NCI-H1694 treated with DMSO at 0.1 percent for 48 hours (cell line): Measurements from ENCODE around the gene MAPK8.

Experiments used
- DNase-seq: peaks from one replicate; lab custom pipeline; 2025; lab: John Stamatoyannopoulos, UW

Gene MAPK8

DNA sequence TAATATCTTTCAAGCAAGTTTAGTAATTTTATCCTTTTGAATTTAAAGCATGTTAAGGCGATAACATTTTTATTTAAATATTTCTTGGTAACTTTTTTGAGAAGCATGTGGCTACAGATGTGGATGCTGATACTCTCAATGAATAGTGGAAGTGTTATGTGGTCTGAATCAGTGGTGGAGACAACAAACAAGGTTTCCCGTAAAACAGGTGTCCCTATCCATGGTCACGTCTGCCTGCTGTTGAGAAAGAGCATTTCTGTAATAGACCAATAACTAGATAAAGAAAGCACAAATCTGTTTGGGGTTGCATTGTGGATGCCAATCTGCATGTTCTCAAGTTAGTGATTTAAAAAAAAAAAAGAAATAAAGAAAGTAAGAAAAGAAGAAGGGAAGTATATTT is 13.9 kb upstream of the MAPK8 start:
- DNase-seq = no peak

DNA sequence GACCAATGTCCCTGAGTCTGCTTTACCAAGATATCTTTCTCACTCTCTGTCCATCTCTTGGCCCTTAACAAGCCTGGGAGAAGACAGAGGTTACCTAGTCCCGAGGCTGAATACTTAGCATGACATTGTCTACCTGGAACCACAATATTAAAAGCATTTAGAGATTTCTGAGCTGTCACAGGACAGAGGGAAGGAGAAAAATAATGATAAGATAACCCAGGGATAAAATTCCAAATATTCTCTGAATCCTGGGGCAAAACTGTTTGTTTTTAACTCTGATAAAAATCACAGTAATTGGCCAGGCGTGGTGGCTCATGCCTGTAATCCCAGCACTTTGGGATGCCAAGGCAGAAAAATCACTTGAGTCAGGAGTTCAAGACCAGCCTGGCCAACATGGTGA is 12.0 kb upstream of the MAPK8 start:
- no peak for DNase-seq

DNA sequence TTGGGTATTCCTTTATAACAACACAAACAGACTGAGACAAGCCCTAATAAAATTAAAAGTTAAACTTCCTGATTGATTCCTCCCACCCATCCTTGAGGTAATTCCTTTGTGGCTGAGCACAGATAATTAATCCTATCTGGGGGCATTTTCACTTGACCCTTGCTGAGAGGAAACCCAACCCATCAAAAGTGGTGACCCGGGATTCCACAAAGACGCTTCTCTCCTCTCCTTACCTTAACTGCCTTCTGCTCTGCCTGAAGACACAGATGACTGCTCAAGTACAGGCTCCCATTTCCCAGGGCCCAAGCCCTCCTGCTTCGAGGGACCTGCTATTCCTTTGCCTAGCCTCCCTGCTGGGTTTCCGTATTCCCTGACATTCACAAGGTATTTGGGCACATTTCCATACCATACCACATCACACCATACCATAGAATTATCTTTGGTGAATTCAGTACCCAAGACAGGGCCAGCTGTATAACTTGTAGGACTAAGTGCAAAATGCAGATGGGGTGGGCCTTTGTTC is 9.8 kb upstream of the MAPK8 start:
- DNase-seq = no peak

DNA sequence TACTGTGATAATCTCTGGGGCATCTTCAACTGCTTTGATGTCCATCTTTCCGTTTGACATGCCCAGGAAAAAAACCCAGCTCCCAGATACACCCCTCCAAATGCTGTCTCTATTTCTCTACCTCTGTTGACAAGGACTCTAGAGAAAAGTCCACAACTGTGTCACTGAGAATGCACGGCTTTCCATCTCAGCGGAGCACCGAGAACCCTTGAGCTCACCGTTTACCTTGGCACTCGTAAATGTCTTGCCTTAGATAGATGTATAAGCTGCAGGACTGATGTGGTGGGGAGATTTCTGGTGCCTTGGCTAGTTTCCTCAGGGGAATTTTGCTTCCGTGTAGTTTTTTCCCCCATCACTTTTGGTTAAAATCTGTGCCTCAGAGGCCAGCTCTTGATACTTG is 7.4 kb upstream of the MAPK8 start:
- no peak for DNase-seq

DNA sequence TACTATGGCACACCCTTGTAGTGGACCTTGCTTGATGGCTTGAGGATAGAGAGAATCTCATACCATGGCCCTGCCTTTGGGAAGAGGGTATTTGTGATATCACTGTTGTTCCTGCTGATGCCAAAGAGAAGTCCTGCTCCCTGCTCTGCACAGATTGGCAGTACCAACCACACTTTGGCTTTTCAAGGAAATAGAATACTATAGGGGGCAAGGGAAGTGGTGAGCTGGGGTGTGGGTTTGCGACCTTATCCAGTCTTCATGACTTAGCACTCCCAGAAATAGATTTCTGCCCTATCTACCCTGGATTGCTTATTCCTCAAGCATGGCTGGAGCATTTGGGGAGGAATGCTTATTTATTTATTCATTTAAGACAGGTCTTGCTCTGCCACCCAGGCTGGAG is 6.8 kb upstream of the MAPK8 start:
- no peak for DNase-seq

DNA sequence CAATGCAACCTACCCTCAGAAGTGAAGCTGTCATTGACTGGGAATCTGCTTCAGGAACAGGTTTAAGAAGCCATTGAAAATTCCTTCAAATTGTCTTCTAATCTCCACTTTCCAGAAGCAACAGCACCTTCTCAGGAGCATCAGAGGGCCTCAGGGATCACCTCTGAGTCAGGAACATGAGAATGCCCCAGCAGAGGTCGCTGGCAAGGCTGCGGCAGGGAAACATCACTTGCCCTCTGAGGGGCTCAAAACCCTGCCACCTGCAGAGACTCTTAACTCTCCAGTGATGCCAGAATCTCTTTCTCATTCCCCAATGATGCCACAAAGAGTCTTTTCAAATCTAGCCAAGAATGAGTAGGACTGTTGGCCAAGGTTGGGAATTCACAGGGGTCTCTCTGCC is 5.9 kb upstream of the MAPK8 start:
- DNase-seq = no peak

DNA sequence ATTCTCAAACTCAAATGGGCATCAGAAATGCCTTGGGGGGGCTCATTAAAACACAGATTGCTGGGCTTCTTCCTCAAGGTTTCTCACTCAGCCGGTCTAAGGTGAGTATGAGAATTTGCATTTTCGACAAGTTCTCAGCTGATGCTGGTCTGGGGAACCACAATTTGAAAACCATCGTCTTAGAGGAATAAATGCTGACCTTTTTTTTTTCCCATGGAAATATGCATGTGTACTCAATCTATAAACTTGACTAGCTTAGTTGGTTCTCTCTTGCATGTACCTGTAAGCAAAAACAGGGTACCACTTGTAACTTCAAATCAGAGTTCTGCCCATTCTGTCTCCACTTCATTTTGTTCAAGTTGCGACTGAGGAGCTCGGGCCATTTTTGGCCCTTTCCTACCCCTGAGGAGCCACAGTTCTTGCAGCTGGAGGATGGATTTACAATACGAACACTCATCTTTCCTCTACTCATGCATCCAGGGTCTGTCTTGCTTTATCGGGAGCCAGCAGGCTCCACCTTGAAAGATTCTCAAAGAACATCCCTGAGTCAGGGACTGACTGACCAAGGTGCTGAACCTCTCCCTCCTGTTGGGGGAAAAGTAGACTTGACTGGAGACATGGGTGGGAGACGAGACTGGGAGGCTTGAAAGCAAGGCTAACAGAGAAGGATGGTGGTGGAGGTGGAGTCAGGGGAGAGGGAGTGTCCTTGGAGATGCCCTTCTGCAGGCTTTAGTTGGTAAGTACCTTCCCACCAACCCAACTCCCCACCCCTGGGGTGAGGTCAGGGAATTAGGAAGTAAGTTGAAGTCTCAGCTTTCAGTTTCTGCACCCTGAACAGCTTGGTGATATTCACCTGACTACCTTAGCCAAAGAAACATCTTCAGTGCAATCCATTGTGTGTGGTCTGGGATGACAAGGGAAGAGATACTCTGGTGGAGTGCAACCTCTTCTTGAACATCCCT is 3.7 kb upstream of the MAPK8 start:
- no peak for DNase-seq

DNA sequence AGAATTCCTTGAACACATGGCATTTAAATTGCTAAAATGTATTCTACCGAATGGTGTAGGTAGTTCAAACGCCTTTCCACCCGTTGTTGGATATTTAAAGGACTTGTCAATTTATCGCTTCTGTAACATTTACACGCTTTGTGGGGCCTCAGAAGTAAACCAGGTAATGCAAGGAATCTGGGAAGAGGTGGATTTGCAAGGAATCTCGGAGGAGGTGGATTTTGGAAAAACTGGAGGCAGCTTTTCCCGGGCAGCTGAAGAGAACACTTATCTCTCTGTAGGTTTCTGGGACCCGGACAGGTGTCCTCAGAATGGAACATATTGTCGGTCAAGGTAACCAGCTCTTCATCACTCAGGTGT is 592 bp upstream of the MAPK8 start:
- DNase-seq = no peak

DNA sequence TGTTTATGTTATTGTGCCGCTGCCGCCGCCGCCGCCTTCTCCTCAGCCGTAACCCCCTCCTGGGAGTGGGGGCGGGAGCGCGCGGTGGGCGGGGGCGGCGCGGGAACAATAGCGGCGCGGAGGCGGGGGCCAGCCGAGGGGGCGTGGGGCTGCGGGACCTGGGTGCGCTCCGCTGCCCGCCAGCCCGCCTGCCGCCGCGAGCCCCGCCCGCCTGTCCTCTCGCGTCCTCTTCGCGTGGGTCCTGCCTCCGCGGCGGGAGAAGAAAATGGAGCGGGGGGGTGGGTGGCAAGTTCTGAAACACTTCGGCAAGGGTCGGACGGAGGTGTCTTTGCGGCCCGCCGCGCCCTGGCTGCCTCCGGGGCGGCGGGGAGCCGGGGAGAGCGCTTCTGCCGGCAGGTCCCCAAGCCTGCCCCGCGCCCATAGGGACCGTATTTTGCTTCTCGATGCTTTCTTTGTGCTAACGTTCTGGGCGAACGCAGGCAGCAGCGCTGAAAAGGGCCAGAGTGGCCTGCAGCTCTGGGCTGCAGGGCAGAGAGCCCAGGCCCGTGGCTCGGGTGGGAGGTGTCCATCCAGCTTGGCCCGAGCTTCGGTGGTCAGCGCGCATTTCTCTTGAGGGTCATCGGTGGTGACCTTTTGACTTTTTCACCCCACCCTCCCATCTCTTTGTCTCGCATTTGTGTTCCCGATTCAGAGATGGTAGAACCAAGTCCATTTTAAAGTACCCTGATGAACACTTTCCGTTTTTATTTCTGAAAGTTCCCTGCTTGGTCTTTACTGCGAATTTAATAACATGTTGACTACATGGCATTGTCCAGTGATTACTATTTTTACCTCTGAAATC is 613 bp downstream of the MAPK8 start:
- peak; percentile 6 for DNase-seq

DNA sequence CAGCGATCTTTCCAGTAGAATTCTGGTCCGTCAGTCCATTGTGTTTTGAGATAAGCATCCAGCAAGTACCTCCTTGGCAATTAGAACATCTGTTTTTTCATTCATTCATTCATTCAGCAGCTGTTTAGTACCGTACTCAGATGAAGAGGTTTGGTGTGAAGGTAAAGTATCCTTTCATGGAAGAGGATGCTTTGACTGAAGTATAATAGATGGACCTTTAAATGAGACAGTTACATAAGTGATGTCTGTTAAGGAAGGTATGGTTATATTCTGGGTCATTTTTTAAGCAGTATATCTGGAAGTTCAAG is 1.2 kb downstream of the MAPK8 start:
- DNase-seq = no peak

DNA sequence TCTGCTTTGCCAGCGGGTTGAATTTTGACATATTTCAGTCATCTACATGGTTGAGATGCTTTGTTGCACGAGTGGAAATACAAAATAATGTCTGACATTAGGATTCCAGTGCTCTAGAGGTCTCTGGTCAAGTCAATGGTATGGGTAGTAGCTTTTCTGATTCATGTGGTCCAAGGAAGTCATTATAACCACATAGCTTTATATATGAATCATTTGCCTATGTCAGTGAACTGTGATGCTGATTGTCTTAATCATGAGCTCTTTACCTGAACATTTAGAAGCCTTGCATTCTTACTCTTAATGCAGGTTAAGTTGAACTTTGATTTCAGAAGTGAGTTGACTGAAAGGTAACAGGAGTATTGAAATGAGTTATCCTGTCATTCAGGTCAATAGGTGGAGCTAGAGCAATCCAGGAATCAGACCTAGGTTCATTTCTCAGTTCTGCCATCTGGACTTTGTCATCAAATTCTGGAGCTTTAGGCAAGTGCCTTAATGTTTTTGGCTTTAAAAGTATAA is 3.3 kb downstream of the MAPK8 start:
- peak; percentile 25 for DNase-seq

DNA sequence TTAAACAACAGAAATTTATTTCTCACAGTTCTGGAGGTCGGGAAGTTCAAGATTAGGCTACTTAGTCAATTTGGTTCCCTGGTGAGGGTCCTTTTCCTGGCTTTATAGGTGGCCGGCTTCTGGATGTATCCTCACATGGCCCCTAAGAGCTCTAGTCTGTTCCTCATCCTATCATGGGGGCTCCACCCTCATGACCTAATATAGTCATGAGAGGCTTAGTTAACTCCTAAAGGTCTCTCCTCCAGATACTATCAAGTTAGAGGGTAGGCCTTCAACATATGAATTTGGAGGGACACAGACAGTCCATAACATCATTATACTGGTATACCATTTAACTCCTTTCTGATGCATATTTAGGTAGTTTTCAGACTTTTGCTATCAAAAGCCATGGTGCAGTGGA is 7.6 kb downstream of the MAPK8 start:
- no peak for DNase-seq

DNA sequence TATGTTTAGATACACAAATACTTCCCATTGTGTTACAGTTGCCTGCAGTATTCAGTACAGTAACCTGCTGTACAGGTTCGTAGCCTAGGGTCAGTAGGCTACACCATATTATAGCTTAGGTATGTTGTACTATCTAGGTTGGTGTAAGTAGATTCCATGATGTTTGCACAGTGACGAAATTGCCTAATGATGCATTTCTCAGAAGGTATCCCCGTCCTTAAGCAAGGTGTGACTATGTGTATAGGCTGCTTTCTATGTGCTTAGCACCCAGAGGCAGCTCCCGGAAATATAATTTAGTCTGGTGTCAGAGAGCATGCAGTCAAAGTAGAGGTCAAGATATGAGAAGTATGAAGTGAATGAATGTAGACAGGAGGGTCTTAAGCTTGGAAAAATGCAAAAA is 9.8 kb downstream of the MAPK8 start:
- no peak for DNase-seq

DNA sequence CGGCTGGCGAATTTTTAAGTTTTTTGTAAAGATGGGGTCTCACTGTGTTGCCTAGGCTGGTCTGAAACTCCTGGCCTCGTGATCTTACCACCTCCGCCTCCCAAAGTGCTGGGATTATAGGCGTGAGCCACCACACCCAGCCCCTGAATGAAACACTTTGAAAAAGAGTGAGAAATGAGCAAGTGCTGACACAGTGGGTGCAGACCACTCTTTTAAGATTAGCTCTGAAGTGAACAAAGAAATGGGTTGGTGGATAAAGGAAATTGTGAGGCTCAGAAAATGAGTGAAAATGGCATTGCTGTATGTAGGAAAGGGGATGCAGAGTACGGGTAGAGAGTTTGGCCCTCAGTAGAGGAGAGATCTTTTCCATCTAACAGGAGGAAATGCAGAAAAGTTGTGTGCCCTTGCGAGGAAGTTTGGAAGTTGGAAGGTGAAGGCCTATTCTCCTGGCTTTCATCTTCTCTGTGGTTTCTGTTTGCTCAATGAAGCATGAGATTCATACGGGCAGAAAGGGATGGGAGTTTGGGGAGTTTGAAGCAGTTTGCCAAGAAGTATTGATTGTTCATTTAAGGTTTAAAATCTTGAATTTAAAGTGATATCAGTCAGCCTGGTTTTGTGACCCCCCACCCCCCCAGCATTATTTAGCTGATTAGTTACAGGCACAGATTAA is 11.0 kb downstream of the MAPK8 start:
- no peak for DNase-seq

DNA sequence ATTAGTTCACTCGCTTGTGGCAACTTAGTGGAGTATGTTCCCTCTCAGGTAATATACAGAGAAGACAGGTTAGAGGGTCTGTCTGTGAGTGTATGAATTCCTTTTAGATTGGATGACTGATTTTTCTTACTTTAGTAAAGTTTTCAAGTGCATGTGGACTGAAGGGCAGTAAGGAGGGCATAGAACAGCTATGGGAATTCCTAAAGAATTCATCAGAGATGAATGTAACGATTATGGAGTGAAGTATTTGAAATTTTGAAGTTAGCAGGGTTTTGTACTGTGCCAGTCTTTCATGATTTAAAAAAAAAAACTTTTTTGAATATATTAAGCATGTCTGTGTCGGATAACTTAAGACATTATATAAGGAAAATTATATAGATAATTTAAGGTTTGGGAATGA is 15.5 kb downstream of the MAPK8 start:
- no peak for DNase-seq

DNA sequence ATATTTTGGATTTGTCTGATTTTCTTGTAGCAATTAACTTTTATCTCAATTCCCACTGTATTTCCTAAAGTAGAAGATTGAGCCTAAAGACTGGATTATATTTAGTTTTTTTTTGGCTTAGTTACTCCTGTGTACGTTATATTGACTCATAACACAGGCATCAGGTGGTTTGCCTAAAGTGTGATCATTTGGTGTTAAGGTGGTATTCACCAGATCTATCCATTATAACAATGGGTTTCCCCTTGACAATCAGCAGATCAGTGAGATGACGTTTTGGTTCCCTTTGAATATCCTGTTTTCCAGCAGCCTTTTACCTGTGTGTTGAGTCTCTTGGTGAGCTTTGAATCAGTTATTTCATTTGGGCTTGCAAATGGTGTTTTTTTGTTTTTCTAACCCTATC is 18.1 kb downstream of the MAPK8 start:
- no peak for DNase-seq

DNA sequence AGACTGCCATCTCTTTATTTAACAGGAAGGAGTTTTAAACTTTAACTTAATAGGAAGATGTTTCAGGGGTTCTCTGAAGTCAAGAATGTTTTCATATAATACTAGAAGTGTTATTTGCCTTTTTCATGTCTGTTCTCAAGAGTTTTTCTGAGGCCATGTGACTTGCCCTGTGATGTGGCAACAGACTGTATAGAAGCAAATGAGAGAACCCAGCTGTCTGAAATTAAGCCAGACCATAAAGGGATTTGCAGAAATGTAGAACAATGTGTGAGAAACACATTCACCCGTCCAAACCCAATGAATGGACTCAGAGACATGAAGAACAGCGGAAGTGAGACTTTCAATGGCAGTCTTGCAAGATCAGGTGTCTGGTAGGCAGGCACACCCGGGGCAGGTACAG is 23.8 kb downstream of the MAPK8 start:
- no peak for DNase-seq

DNA sequence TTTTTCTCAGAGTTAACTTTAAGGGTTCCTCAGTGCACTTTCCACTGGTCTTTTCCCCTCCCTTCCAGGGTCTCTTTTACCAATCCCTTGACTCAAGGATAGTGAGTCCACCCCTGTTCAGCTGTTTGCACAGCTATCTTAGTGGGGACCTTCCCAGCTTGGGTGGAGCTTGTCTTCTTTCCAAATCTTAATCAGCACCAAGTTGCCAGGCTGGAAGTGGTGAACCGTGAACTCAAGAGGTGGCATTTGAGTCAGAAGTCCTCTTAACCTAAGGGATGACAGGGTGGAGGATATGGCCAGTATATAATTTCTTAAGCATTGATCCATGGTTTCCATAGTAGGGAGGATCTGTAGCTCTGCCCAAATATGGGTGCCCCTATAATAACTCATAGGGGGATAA is 25.0 kb downstream of the MAPK8 start:
- no peak for DNase-seq

DNA sequence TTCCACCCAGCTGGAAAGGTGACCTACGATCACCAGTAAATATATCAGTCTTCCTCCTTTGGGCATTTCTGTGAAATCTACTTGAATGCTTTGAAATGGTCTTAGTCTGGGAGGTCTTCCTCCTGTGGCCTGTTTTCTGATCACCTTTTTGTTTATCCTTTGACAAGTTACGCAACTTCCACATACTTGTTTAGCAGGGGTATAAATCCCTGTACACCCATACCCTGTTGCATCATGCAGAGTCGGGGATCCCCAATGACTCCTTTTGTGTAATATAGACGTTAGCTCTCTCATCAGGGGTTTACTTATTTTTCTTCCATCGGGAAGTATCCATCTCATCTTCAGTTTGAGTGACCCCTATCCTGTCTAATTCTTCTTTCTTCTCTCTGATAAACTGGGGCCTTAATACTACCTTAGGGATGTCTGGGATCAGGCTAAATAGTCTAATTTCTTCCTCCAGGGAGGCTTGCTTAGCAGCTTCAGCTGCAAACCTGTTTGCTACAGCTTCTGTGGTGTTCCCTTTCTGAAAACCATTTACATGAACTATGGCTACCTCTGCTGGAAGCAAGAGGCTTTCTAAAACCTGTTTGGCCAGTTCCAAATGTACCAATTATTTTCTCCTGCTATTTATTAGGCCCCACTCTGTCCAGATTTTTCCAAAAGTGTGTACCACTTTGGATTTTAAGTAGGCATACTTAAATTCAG is 25.8 kb downstream of the MAPK8 start:
- no peak for DNase-seq

DNA sequence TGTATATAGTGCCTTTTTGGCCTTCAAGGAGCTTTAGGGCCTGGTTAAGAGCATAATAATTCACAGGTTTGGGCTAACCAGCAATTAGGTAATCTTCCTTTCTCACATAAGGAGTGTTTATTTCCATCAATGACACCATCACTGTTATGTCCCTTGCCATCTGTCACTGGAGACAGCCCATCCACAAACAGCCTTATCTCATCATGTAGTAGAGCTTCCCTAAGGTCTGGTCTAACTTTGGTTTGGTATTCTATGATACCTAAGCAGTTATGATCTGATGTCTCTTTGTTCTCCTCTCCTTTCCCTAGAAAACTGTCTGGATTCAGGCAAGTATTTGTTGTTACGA is 26.4 kb downstream of the MAPK8 start:
- no peak for DNase-seq

DNA sequence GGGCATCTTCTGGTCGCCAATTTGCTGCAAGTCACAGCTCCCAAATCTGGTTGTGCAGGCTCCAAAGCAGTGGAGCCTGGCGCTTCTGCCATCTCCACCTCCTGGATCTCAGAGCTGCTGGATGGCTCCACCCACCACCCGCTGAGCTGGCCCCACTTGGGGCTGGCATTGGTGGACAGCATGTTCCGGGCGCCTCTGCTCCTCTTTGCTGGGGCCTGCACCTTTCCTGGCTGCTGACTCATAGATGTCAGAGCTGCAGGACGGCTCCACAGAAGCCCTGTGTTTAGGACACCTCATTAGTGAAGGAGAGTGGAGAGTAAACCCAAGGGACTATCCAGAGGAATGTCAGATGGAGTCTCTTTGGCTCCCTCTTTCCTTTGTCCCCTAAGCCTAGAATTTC is 27.4 kb downstream of the MAPK8 start:
- DNase-seq = no peak

DNA sequence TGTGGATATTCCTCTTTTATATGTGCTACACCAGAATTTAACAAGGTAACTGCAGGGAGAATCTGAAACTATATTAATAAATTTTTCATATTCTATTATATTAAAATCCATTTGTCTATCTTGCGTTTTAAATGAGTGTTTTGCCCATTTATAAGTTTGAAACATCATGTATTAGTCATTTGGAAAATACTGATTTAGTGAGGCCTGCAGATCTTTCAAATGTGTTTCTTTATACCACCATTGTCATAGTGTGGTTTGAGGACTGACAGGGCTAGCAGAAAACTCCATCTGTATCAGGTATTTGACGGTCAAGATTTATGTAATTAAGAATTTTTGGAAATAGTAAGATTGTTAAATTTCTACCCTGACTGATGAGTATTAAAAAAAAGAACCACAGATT is 29.3 kb downstream of the MAPK8 start:
- no peak for DNase-seq
